Vagina (tissue), 2 donors: ENCODE results near the gene CCDC137. TPM values are rescaled to one million over a fixed set of nuclear protein-coding genes. Genes with fewer than 3 reads are reported as not detected.

Source experiments
- DNase-seq, 2 donors: peaks; one replicate each; pipeline ENCODE4 v3.0.0-alpha.2; 2017; ENCODE audit errors: extremely low spot score in 2 of 2
- H3K27ac ChIP-seq: fragments of 200-600 bp; sonication (generic); one replicate; pipeline ENCODE4 v1.5.1; 2019
- H3K27me3 ChIP-seq: fragments of 200-600 bp; sonication (generic); one replicate; pipeline ENCODE4 v1.5.1; 2019
- H3K36me3 ChIP-seq, 2 donors: fragments of 200-600 bp; sonication (generic); one replicate each; pipeline ENCODE4 v1.5.1; 2017 to 2019
- H3K4me1 ChIP-seq: fragments of 200-600 bp; sonication (generic); one replicate; pipeline ENCODE4 v1.5.1; 2019
- H3K4me3 ChIP-seq, 2 donors: fragments of 200-600 bp; sonication (generic); 1 replicate in 1 of 2; 2 replicates in 1 of 2; pipeline ENCODE4 v1.5.1; 2016 to 2019
- H3K9me3 ChIP-seq: fragments of 200-600 bp; sonication (generic); one replicate; pipeline ENCODE4 v1.5.1; 2019
- POLR2A ChIP-seq, 2 donors: fragments of 450-650 bp; IDR thresholded peaks; one replicate each; pipeline ENCODE4 v1.6.1; 2017; ENCODE audit warnings: antibody characterized with exemption in 2 of 2, mild to moderate bottlenecking in 2 of 2, moderate library complexity in 2 of 2
- POLR2AphosphoS5 ChIP-seq, 2 donors: sonication (generic); formaldehyde crosslinking; IDR thresholded peaks; one replicate each; pipeline ENCODE4 v1.9.0; 2017; ENCODE audit warnings: antibody characterized with exemption in 2 of 2, mild to moderate bottlenecking in 2 of 2, low read depth in 1 of 2; ENCODE audit not compliant: insufficient read depth in 1 of 2
- intact Hi-C: fragments of 100-400 bp; cut with DNase I; formaldehyde crosslinking; loops from one replicate; pipeline ENCODE4 v1.15.1; 2023
- total RNA-seq: library from RNA; depleted of rRNA; stranded (reverse); fragments of >200 nt; gene quantifications from one replicate; pipeline ENCODE4 v1.2.3, GENCODE V29; 2016
- TF ChIP-seq, protein P1 (sequence below), 3 experiments: fragments of 450-650 bp in 2 of 3; fragments of 200-600 bp in 1 of 3; sonication (generic) in 1 of 3; IDR thresholded peaks; one replicate each; pipeline ENCODE4 v1.5.1; 2017 to 2019; ENCODE audit warnings: antibody characterized with exemption in 3 of 3, mild to moderate bottlenecking in 2 of 3, moderate library complexity in 2 of 3

CCDC137 gene
- total RNA-seq, 1 donor from 2014 or later, result 13.8 TPM

DNA sequence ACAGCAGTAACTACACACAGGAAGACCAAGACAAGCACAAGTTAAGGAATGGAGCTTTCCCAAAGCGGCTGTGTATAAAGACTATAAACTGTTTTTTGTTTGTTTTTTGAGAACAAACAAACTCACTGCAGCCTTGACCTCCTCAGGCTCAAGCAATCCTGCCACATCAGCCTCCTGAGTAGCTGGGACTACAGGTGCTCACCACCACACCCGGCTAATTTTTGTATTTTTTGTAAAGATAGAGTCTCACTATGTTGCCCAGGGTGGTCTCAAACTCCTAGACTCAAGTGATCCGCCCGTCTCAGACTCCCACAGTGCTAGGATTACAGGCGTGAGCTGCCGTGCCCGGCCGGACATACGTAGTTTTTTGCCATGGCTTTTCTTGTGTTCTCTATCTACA is 6.1 kb upstream of the CCDC137 start:
- H3K9me3 ChIP-seq, result no peaks in the 10 kb centered on the region
- H3K36me3 ChIP-seq, result no peaks in the 10 kb centered on the region
- H3K4me1 ChIP-seq, result peaks cover 10% of the 10 kb centered on the region
- DNase-seq, result no peak
- peak overlapping the region; percentile 4 for H3K27ac ChIP-seq
- H3K27me3 ChIP-seq, result no peaks in the 10 kb centered on the region
- H3K4me3 ChIP-seq, result no peak overlapping the region
- intact Hi-C loops, result no loop called here
- TF ChIP-seq, protein P1, sequence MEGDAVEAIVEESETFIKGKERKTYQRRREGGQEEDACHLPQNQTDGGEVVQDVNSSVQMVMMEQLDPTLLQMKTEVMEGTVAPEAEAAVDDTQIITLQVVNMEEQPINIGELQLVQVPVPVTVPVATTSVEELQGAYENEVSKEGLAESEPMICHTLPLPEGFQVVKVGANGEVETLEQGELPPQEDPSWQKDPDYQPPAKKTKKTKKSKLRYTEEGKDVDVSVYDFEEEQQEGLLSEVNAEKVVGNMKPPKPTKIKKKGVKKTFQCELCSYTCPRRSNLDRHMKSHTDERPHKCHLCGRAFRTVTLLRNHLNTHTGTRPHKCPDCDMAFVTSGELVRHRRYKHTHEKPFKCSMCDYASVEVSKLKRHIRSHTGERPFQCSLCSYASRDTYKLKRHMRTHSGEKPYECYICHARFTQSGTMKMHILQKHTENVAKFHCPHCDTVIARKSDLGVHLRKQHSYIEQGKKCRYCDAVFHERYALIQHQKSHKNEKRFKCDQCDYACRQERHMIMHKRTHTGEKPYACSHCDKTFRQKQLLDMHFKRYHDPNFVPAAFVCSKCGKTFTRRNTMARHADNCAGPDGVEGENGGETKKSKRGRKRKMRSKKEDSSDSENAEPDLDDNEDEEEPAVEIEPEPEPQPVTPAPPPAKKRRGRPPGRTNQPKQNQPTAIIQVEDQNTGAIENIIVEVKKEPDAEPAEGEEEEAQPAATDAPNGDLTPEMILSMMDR (IDR thresholded peaks at IDR 0.05), result no peak
- TF ChIP-seq POLR2A (IDR thresholded peaks at IDR 0.05) (no peak), POLR2AphosphoS5 (IDR thresholded peaks at IDR 0.05; ENCODE audit: insufficient read depth in 1 of 2, low read depth in 1 of 2) (no peak)

DNA sequence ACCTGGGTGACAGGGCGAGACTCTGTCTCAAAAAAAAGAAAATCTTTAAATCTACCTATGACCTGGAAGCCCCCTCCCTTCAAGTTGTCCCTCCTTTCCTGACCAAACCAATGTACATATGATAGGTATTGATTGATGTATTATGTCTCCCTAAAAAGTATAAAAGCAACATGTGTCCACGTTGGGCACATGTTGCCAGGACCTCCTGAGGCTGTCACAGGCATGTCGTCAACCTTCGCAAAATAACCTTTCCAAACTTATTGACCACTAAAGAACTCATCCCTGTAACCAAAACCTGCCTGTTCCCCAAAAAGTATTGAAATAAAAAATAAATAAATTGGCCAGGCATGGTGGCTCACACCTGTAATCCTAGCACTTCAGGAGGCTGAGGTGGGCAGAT is 4.5 kb upstream of the CCDC137 start:
- TF ChIP-seq, protein P1 (IDR thresholded peaks at IDR 0.05), result no peak
- TF ChIP-seq POLR2AphosphoS5 (IDR thresholded peaks at IDR 0.05; ENCODE audit: insufficient read depth in 1 of 2, low read depth in 1 of 2) (no peak), POLR2A (IDR thresholded peaks at IDR 0.05) (no peak)

GRCh38 chr17:81664051-81664470 is 2.5 kb upstream of the CCDC137 start:
- TF ChIP-seq, protein P1 (IDR thresholded peaks at IDR 0.05), result no peak
- TF ChIP-seq POLR2A (IDR thresholded peaks at IDR 0.05) (no peak), POLR2AphosphoS5 (IDR thresholded peaks at IDR 0.05; ENCODE audit: insufficient read depth in 1 of 2, low read depth in 1 of 2) (no peak)
- no peak for DNase-seq
- peaks cover 29% of the 10 kb centered on the region for H3K4me1 ChIP-seq
- H3K9me3 ChIP-seq, result no peaks in the 10 kb centered on the region
- H3K36me3 ChIP-seq, result peaks cover 0 to 2% of the 10 kb centered on the region in 2 donors
- no peak overlapping the region for H3K4me3 ChIP-seq
- H3K27ac ChIP-seq, result no peak overlapping the region
- no peaks in the 10 kb centered on the region for H3K27me3 ChIP-seq
- intact Hi-C loops, result no loop called here

More for the DNA sequence above, 4.5 kb upstream of the CCDC137 start:
- H3K27ac ChIP-seq, result no peak overlapping the region
- H3K4me3 ChIP-seq, result no peak overlapping the region
- H3K4me1 ChIP-seq, result peaks cover 16% of the 10 kb centered on the region
- no peaks in the 10 kb centered on the region for H3K9me3 ChIP-seq
- DNase-seq, result no peak
- no peaks in the 10 kb centered on the region for H3K36me3 ChIP-seq
- intact Hi-C loops, result no loop called here
- no peaks in the 10 kb centered on the region for H3K27me3 ChIP-seq

DNA sequence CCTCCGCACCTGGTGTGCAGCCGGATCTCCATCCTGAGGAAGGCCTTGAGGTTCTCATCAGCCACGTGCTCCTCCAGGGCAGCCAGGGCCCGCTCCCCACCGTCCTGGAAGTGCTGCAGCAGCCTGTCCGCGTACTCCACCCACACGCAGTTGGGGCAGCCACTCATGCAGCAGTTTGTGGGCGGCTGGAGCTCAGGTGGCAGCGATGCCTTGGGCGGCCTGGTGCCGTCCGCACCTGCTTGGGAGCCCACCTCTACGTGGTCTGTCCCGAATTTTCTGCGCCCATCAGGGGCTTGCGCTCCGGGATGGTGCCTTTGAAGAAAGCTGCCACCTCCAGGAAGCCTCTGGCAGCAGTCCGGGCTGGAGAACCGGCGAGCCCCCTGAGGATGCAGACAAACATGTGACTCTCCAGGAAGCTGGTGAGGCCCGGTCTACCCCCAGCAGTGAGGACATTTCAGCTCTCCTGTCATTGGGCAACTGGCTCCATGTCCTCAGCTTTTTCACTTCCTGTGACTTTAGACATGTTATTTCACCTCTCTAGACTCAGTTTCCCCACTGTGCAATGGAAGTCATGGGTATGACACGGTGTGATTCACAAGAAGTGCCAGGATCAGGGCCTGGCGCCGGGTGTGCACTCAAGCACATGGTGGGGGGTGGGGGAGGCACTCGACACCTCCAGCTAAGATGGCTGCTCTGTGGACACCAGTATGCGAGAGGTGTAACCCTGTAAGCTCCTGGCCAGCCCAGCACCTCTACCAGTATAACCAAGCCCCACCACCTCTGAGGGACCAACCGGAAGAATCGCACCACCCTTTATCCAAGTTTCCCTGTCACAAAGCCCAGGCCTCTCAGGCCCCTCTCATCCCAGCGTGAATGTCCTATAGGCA is 1.1 kb upstream of the CCDC137 start:
- TF ChIP-seq POLR2AphosphoS5 (IDR thresholded peaks at IDR 0.05; ENCODE audit: insufficient read depth in 1 of 2, low read depth in 1 of 2) (no peak), POLR2A (IDR thresholded peaks at IDR 0.05) (no peak)
- TF ChIP-seq, protein P1 (IDR thresholded peaks at IDR 0.05), result no peak
- no peaks in the 10 kb centered on the region for H3K27me3 ChIP-seq
- no peaks in the 10 kb centered on the region for H3K9me3 ChIP-seq
- peak overlapping the region; percentile 80 for H3K27ac ChIP-seq
- H3K4me1 ChIP-seq, result peaks cover 29% of the 10 kb centered on the region
- intact Hi-C loops, result no loop called here
- peak overlapping the region; percentile 99 for H3K4me3 ChIP-seq
- no peak for DNase-seq
- H3K36me3 ChIP-seq, result peaks cover 0 to 16% of the 10 kb centered on the region in 2 donors

GRCh38 chr17:81666092-81666341 is 520 bp upstream of the CCDC137 start:
- peak overlapping the region; percentile 80 for H3K27ac ChIP-seq
- no peaks in the 10 kb centered on the region for H3K9me3 ChIP-seq
- peaks cover 29% of the 10 kb centered on the region for H3K4me1 ChIP-seq
- peak overlapping the region; percentile 99 for H3K4me3 ChIP-seq
- DNase-seq, result no peak
- TF ChIP-seq, protein P1 (IDR thresholded peaks at IDR 0.05), result no peak
- no peak for TF ChIP-seq POLR2AphosphoS5 (IDR thresholded peaks at IDR 0.05; ENCODE audit: insufficient read depth in 1 of 2, low read depth in 1 of 2)
- TF ChIP-seq POLR2A (IDR thresholded peaks at IDR 0.05), result no peak
- H3K27me3 ChIP-seq, result no peaks in the 10 kb centered on the region
- H3K36me3 ChIP-seq, result peaks cover 0 to 22% of the 10 kb centered on the region in 2 donors
- intact Hi-C loops, result no loop called here
